ENCODE measurements around the gene HMGN1.
A peak's percentile ranks its signal among the peaks of the same experiment; 100 is the strongest.

The HMGN1 gene

GRCh38 chr21:39313571-39314142 is 35.2 kb downstream of the HMGN1 start, which contains the start of gene BRWD1:
Gene BRWD1 (minus strand): TSS chr21:39313632. CDS start chr21:39313491, 141 bp downstream.
- Mint-ChIP-seq H3K27me3 (no peaks in the 10 kb centered on the region), H3K9me3 (no peaks in the 10 kb centered on the region), H3K4me1 (peaks cover 39% of the 10 kb centered on the region), H3K36me3 (ENCODE audit: low read depth) (peaks cover 21% of the 10 kb centered on the region), H3K4me3 (peak within 1 kb of the TSS; percentile 87), H3K27ac (peak within 1 kb of the TSS; percentile 93)
- peak; percentile 80 for DNase-seq
- ATAC-seq, result peak; percentile 55

- Mint-ChIP-seq H3K27me3 (no peaks in the 10 kb centered on the region), H3K4me1 (peaks cover 42% of the 10 kb centered on the region), H3K9me3 (no peaks in the 10 kb centered on the region), H3K4me3 (peak overlapping the region; percentile 87), H3K36me3 (ENCODE audit: low read depth) (peaks cover 23% of the 10 kb centered on the region), H3K27ac (peak overlapping the region; percentile 93)
- no peak for DNase-seq
- peak; percentile 2 for ATAC-seq
Measured at GRCh38 chr21:39313042-39313570, 35.8 kb downstream of the HMGN1 start.

GRCh38 chr21:39312112-39313041 is 36.5 kb downstream of the HMGN1 start:
- H3K27me3 Mint-ChIP-seq, result no peaks in the 10 kb centered on the region
- peak overlapping the region; percentile 87 for H3K4me3 Mint-ChIP-seq
- no peaks in the 10 kb centered on the region for H3K9me3 Mint-ChIP-seq
- peaks cover 47% of the 10 kb centered on the region for H3K4me1 Mint-ChIP-seq
- DNase-seq, result peak; percentile 97
- H3K27ac Mint-ChIP-seq, result peak overlapping the region; percentile 88
- ATAC-seq, result peak; percentile 80
- peaks cover 27% of the 10 kb centered on the region for H3K36me3 Mint-ChIP-seq (ENCODE audit: low read depth)

GRCh38 chr21:39311164-39311563 is 37.7 kb downstream of the HMGN1 start:
- Mint-ChIP-seq H3K4me3 (no peak overlapping the region), H3K4me1 (peaks cover 47% of the 10 kb centered on the region), H3K27ac (no peak overlapping the region), H3K36me3 (ENCODE audit: low read depth) (peaks cover 27% of the 10 kb centered on the region), H3K27me3 (no peaks in the 10 kb centered on the region), H3K9me3 (no peaks in the 10 kb centered on the region)
- DNase-seq, result no peak
- ATAC-seq, result no peak

GRCh38 chr21:39307466-39307865 is 41.4 kb downstream of the HMGN1 start:
- no peak overlapping the region for H3K27ac Mint-ChIP-seq
- H3K4me1 Mint-ChIP-seq, result peaks cover 36% of the 10 kb centered on the region
- no peaks in the 10 kb centered on the region for H3K9me3 Mint-ChIP-seq
- no peak for DNase-seq
- no peaks in the 10 kb centered on the region for H3K27me3 Mint-ChIP-seq
- H3K36me3 Mint-ChIP-seq (ENCODE audit: low read depth), result peaks cover 38% of the 10 kb centered on the region
- no peak overlapping the region for H3K4me3 Mint-ChIP-seq
- ATAC-seq, result no peak

- Mint-ChIP-seq H3K4me1 (peaks cover 22% of the 10 kb centered on the region), H3K9me3 (peaks cover 8% of the 10 kb centered on the region), H3K27ac (no peak overlapping the region), H3K36me3 (ENCODE audit: low read depth) (peaks cover 38% of the 10 kb centered on the region), H3K27me3 (no peaks in the 10 kb centered on the region), H3K4me3 (no peak overlapping the region)
- DNase-seq (no peak), ATAC-seq (no peak)
Measured at GRCh38 chr21:39300587-39300986, 48.3 kb downstream of the HMGN1 start.

GRCh38 chr21:39296891-39297290 is 52.0 kb downstream of the HMGN1 start:
- ATAC-seq (no peak), DNase-seq (no peak)
- no peak overlapping the region for H3K4me3 Mint-ChIP-seq
- no peaks in the 10 kb centered on the region for H3K27me3 Mint-ChIP-seq
- H3K4me1 Mint-ChIP-seq, result peaks cover 17% of the 10 kb centered on the region
- H3K36me3 Mint-ChIP-seq (ENCODE audit: low read depth), result peaks cover 47% of the 10 kb centered on the region
- peaks cover 8% of the 10 kb centered on the region for H3K9me3 Mint-ChIP-seq
- no peak overlapping the region for H3K27ac Mint-ChIP-seq
